Activated T-helper 1 cell treated with anti-CD3 and anti-CD28 coated beads, Interleukin-12 subunit alpha, Interleukin-12 subunit beta, Interleukin-2, Interleukin-4 antibody, amounts not matched to agents 30 ng/mL and 10 ng/mL and 1 ng/mL, durations not matched to agents 14 hours and 24 hours and 36 hours (primary cell): ENCODE data around the gene NR2C2AP. TPM values are rescaled to one million over a fixed set of nuclear protein-coding genes. Genes with fewer than 3 reads are reported as not detected.
"Not testable (repeated sequence)": the region's sequence is repeated elsewhere in the genome, so short reads cannot be mapped to it uniquely, and the experiment has no call there.

Experiments
- DNase-seq: peaks from one replicate; pipeline ENCODE4 v3.0.0; 2021; ENCODE audit warnings: low spot score
- H3K27ac Mint-ChIP-seq: one replicate; pipeline ENCODE4 v1.8.0; 2021; ENCODE audit warnings: mild to moderate bottlenecking, mixed read lengths
- H3K27me3 Mint-ChIP-seq: one replicate; pipeline ENCODE4 v1.8.0; 2022; ENCODE audit warnings: mild to moderate bottlenecking, moderate library complexity, mixed read lengths; ENCODE audit not compliant: insufficient read depth
- H3K36me3 Mint-ChIP-seq: one replicate; pipeline ENCODE4 v1.8.0; 2021; ENCODE audit warnings: low read depth, mixed read lengths
- H3K4me1 Mint-ChIP-seq: one replicate; pipeline ENCODE4 v1.8.0; 2021; ENCODE audit warnings: low read depth, mixed read lengths
- H3K4me3 Mint-ChIP-seq: one replicate; pipeline ENCODE4 v1.8.0; 2021; ENCODE audit warnings: mild to moderate bottlenecking, moderate library complexity, mixed read lengths
- H3K9me3 Mint-ChIP-seq: one replicate; pipeline ENCODE4 v1.8.0; 2021; ENCODE audit warnings: mixed read lengths
- intact Hi-C: fragments of 100-400 bp; cut with micrococcal nuclease; formaldehyde crosslinking; loops from one replicate; pipeline ENCODE4 v1.15.1; 2024
- total RNA-seq: library from RNA; stranded (reverse); gene quantifications from 2 replicates; pipeline ENCODE4 v1.2.3, GENCODE V29; 2022

The NR2C2AP gene
- total RNA-seq, 1 donor from 2014 or later: 52.0 TPM

- no peak for DNase-seq
- Mint-ChIP-seq H3K4me1 (peaks cover 8% of the 10 kb centered on the region), H3K4me3 (no peak overlapping the region), H3K27me3 (peaks cover 17% of the 10 kb centered on the region), H3K27ac (no peak overlapping the region), H3K36me3 (no peaks in the 10 kb centered on the region), H3K9me3 (no peaks in the 10 kb centered on the region)
- intact Hi-C loops: no loop called here
Measured at GRCh38 chr19:19226204-19226603, 23.0 kb upstream of the NR2C2AP start.

GRCh38 chr19:19224852-19225494 lies 21.8 kb upstream of the NR2C2AP start:
- intact Hi-C loops: loop anchor here (1.0 to 2.0 kb wide), 2 partner anchors 32 to 79 kb away; partner anchors contain the start of genes BORCS8 and RFXANK
- Mint-ChIP-seq H3K9me3 (no peaks in the 10 kb centered on the region), H3K4me3 (peak overlapping the region; percentile 81), H3K4me1 (peaks cover 8% of the 10 kb centered on the region), H3K27me3 (peaks cover 15% of the 10 kb centered on the region), H3K27ac (peak overlapping the region; percentile 31), H3K36me3 (no peaks in the 10 kb centered on the region)
- DNase-seq: peak; percentile 72

GRCh38 chr19:19224150-19224851 lies 21.1 kb upstream of the NR2C2AP start:
- Mint-ChIP-seq H3K4me3 (peak overlapping the region; percentile 64), H3K27ac (no peak overlapping the region), H3K4me1 (peaks cover 8% of the 10 kb centered on the region), H3K27me3 (peaks cover 15% of the 10 kb centered on the region), H3K9me3 (no peaks in the 10 kb centered on the region), H3K36me3 (no peaks in the 10 kb centered on the region)
- intact Hi-C loops: loop anchor here (2.0 kb wide), 1 partner anchor 32 kb away; the partner anchor contains the start of genes BORCS8 and RFXANK
- DNase-seq: no peak

GRCh38 chr19:19223636-19224035 lies 20.4 kb upstream of the NR2C2AP start:
- no peak overlapping the region for H3K27ac Mint-ChIP-seq
- intact Hi-C loops: loop anchor here (2.0 kb wide), 1 partner anchor 31 kb away; the partner anchor contains the start of genes BORCS8 and RFXANK

GRCh38 chr19:19223060-19223459 lies 19.8 kb upstream of the NR2C2AP start:
- H3K4me1 Mint-ChIP-seq: peaks cover 8% of the 10 kb centered on the region
- peaks cover 13% of the 10 kb centered on the region for H3K27me3 Mint-ChIP-seq
- H3K36me3 Mint-ChIP-seq: no peaks in the 10 kb centered on the region
- H3K9me3 Mint-ChIP-seq: no peaks in the 10 kb centered on the region
- intact Hi-C loops: no loop called here
- H3K4me3 Mint-ChIP-seq: no peak overlapping the region
- no peak for DNase-seq
- H3K27ac Mint-ChIP-seq: no peak overlapping the region

More at GRCh38 chr19:19223636-19224035, 20.4 kb upstream of the NR2C2AP start:
- Mint-ChIP-seq H3K27me3 (peaks cover 15% of the 10 kb centered on the region), H3K9me3 (no peaks in the 10 kb centered on the region), H3K4me1 (peaks cover 8% of the 10 kb centered on the region), H3K36me3 (no peaks in the 10 kb centered on the region), H3K4me3 (no peak overlapping the region)
- DNase-seq: no peak

- H3K4me1 Mint-ChIP-seq, H3K4me3 Mint-ChIP-seq, H3K36me3 Mint-ChIP-seq, H3K27ac Mint-ChIP-seq, intact Hi-C loops, DNase-seq, H3K9me3 Mint-ChIP-seq: not testable (repeated sequence)
- H3K27me3 Mint-ChIP-seq: peaks cover 17% of the 10 kb centered on the region
Measured at GRCh38 chr19:19221000-19221399, 17.8 kb upstream of the NR2C2AP start.

- Mint-ChIP-seq H3K4me1 (peaks cover 8% of the 10 kb centered on the region), H3K9me3 (no peaks in the 10 kb centered on the region), H3K4me3 (no peak overlapping the region), H3K27ac (no peak overlapping the region), H3K27me3 (peaks cover 24% of the 10 kb centered on the region), H3K36me3 (no peaks in the 10 kb centered on the region)
- no peak for DNase-seq
- intact Hi-C loops: no loop called here
Measured at GRCh38 chr19:19218911-19219310, 15.7 kb upstream of the NR2C2AP start.

- no peaks in the 10 kb centered on the region for H3K36me3 Mint-ChIP-seq
- H3K9me3 Mint-ChIP-seq: no peaks in the 10 kb centered on the region
- H3K27me3 Mint-ChIP-seq: peaks cover 27% of the 10 kb centered on the region
- H3K4me1 Mint-ChIP-seq: peaks cover 8% of the 10 kb centered on the region
- DNase-seq: no peak
- intact Hi-C loops: no loop called here
- no peak overlapping the region for H3K4me3 Mint-ChIP-seq
- H3K27ac Mint-ChIP-seq: no peak overlapping the region
Measured at GRCh38 chr19:19217099-19217498, 13.9 kb upstream of the NR2C2AP start.

- peaks cover 36% of the 10 kb centered on the region for H3K27me3 Mint-ChIP-seq
- no peak overlapping the region for H3K27ac Mint-ChIP-seq
- H3K36me3 Mint-ChIP-seq: no peaks in the 10 kb centered on the region
- H3K9me3 Mint-ChIP-seq: no peaks in the 10 kb centered on the region
- intact Hi-C loops: no loop called here
- DNase-seq: no peak
- H3K4me3 Mint-ChIP-seq: no peak overlapping the region
- H3K4me1 Mint-ChIP-seq: peaks cover 8% of the 10 kb centered on the region
Measured at GRCh38 chr19:19215792-19216191, 12.6 kb upstream of the NR2C2AP start.

- Mint-ChIP-seq H3K36me3 (no peaks in the 10 kb centered on the region), H3K4me3 (no peak overlapping the region), H3K9me3 (no peaks in the 10 kb centered on the region), H3K27ac (no peak overlapping the region), H3K4me1 (peaks cover 8% of the 10 kb centered on the region), H3K27me3 (peaks cover 39% of the 10 kb centered on the region)
- no peak for DNase-seq
- intact Hi-C loops: no loop called here
Measured at GRCh38 chr19:19214892-19215291, 11.7 kb upstream of the NR2C2AP start.

- no peak for DNase-seq
- H3K9me3 Mint-ChIP-seq: no peaks in the 10 kb centered on the region
- H3K4me1 Mint-ChIP-seq: peaks cover 8% of the 10 kb centered on the region
- H3K27ac Mint-ChIP-seq: no peak overlapping the region
- intact Hi-C loops: no loop called here
- H3K4me3 Mint-ChIP-seq: no peak overlapping the region
- H3K36me3 Mint-ChIP-seq: no peaks in the 10 kb centered on the region
- H3K27me3 Mint-ChIP-seq: peaks cover 39% of the 10 kb centered on the region
Measured at GRCh38 chr19:19214159-19214490, 10.9 kb upstream of the NR2C2AP start.

GRCh38 chr19:19213426-19214158 lies 10.4 kb upstream of the NR2C2AP start:
- peaks cover 8% of the 10 kb centered on the region for H3K4me1 Mint-ChIP-seq
- DNase-seq: no peak
- peaks cover 39% of the 10 kb centered on the region for H3K27me3 Mint-ChIP-seq
- no peak overlapping the region for H3K4me3 Mint-ChIP-seq
- no peaks in the 10 kb centered on the region for H3K9me3 Mint-ChIP-seq
- intact Hi-C loops: no loop called here
- H3K27ac Mint-ChIP-seq: no peak overlapping the region
- H3K36me3 Mint-ChIP-seq: no peaks in the 10 kb centered on the region

GRCh38 chr19:19212916-19213315 lies 9.7 kb upstream of the NR2C2AP start:
- Mint-ChIP-seq H3K4me1 (peaks cover 8% of the 10 kb centered on the region), H3K4me3 (no peak overlapping the region), H3K36me3 (no peaks in the 10 kb centered on the region), H3K9me3 (peaks cover under 1% of the 10 kb centered on the region), H3K27me3 (peaks cover 39% of the 10 kb centered on the region), H3K27ac (no peak overlapping the region)
- no peak for DNase-seq
- intact Hi-C loops: no loop called here
